ENCODE data around the gene LIPA.
"Not testable (repeated sequence)": the region's sequence is repeated elsewhere in the genome, so short reads cannot be mapped to it uniquely, and the experiment has no call there.

Gene LIPA

DNA sequence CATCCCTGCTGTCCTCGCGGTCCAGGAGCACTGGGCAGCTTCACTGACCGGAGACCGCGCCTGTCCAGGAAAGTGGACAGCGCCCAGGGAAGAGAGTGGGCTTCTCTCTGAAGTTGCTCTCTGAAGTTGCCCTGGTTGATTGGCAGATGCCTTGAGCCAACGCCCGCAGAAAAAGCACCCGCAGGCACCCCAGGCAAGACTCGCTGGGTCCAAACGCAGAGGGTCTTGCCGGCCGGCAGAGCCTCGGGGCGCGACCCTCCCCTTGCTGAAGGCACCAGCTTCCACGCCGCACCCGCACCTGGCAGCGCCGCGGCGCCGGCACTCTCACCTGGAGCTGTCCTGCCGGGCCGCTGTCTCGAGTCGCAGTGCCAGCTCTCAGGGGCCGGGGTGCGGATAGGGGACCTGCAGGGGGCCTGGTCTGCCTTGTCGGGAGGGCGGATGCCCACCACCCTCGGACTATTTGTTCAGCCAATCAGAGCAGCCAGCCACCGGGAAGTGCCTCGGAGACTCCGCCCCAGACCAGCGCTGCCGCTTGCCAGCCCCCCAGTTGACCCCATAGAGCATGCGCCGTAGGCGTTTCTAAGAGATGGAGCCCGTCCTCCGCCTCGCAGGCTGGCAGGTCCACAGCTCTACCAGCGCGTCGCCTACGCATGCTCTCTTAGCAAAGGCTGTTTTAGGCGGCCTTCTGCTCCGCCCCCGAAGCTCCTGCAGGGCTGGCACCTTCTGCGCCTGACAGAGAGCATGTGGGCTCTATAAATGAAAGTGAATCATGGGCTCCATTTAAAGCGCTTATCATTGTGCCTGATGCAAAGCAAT lies at the start of gene LIPA:
Gene LIPA, minus strand, starts transcription at position 367 of the 816 bp plus-strand sequence. CDS start 4,127 bp downstream, outside the sequence.
- Histone ChIP-seq H3K36me3 (ENCODE audit: insufficient read depth, low read length) (no peaks in the 10 kb centered on the region), H3K9me3 (ENCODE audit: low read length) (no peaks in the 10 kb centered on the region), H3K27ac (ENCODE audit: low read depth, low read length) (peak within 1 kb of the TSS; percentile 71), H3K27me3 (ENCODE audit: control insufficient read depth in 1 of 2, insufficient read depth in 2 of 2, low read length in 2 of 2) (no peaks in the 10 kb centered on the region), H3K4me3 (ENCODE audit: low read depth in 1 of 2, low read length in 2 of 2) (peak within 1 kb of the TSS; percentile 64 to 94), H3K4me1 (ENCODE audit: insufficient read depth, low read length) (peaks cover 8% of the 10 kb centered on the region), H3K9ac (ENCODE audit: low read length) (peak within 1 kb of the TSS; percentile 62)

- no peaks in the 10 kb centered on the region for H3K9me3 ChIP-seq (ENCODE audit: low read length)
- peak overlapping the region; percentile 92 for H3K27ac ChIP-seq (ENCODE audit: low read depth, low read length)
- H3K4me3 ChIP-seq (ENCODE audit: low read depth in 1 of 2, low read length in 2 of 2): peak overlapping the region; percentile 31 to 57
- H3K27me3 ChIP-seq (ENCODE audit: control insufficient read depth in 1 of 2, insufficient read depth in 2 of 2, low read length in 2 of 2): no peaks in the 10 kb centered on the region
- peaks cover 37% of the 10 kb centered on the region for H3K4me1 ChIP-seq (ENCODE audit: insufficient read depth, low read length)
- peaks cover 5% of the 10 kb centered on the region for H3K36me3 ChIP-seq (ENCODE audit: insufficient read depth, low read length)
- H3K9ac ChIP-seq (ENCODE audit: low read length): peak overlapping the region; percentile 60
Observed at GRCh38 chr10:89301232-89301631, 49.7 kb upstream of the LIPA start.

DNA sequence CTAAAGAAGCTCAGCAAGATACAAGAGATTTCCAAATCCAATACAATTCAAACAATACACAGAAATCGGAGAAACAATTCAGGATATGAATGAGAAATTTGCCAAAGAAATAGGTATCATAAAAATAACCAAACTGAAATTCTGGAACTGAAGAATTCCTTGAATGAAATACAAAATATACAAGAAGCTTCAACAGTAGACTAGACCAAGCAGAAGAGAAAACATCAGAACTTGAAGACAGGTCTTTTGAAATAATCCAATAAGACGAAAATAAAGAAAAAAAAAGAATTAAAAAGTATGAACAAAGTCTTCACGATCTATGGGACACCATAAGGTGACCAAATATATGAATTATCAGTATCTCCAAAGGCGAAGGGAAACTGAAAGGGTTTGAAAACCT lies 47.5 kb upstream of the LIPA start:
- H3K27ac ChIP-seq (ENCODE audit: low read depth, low read length): no peak overlapping the region
- no peak overlapping the region for H3K9ac ChIP-seq (ENCODE audit: low read length)
- H3K36me3 ChIP-seq (ENCODE audit: insufficient read depth, low read length): no peaks in the 10 kb centered on the region
- no peaks in the 10 kb centered on the region for H3K27me3 ChIP-seq (ENCODE audit: control insufficient read depth in 1 of 2, insufficient read depth in 2 of 2, low read length in 2 of 2)
- peaks cover 45% of the 10 kb centered on the region for H3K4me1 ChIP-seq (ENCODE audit: insufficient read depth, low read length)
- no peaks in the 10 kb centered on the region for H3K9me3 ChIP-seq (ENCODE audit: low read length)
- H3K4me3 ChIP-seq (ENCODE audit: low read depth in 1 of 2, low read length in 2 of 2): no peak overlapping the region

- Histone ChIP-seq H3K27me3 (ENCODE audit: control insufficient read depth in 1 of 2, insufficient read depth in 2 of 2, low read length in 2 of 2) (no peaks in the 10 kb centered on the region), H3K9me3 (ENCODE audit: low read length) (no peaks in the 10 kb centered on the region), H3K36me3 (ENCODE audit: insufficient read depth, low read length) (no peaks in the 10 kb centered on the region), H3K4me1 (ENCODE audit: insufficient read depth, low read length) (peaks cover 33% of the 10 kb centered on the region), H3K9ac (ENCODE audit: low read length) (no peak overlapping the region), H3K4me3 (ENCODE audit: low read depth in 1 of 2, low read length in 2 of 2) (no peak overlapping the region), H3K27ac (ENCODE audit: low read depth, low read length) (no peak overlapping the region)
Observed at GRCh38 chr10:89297791-89298190, 46.2 kb upstream of the LIPA start.

- no peak overlapping the region for H3K4me3 ChIP-seq (ENCODE audit: low read depth in 1 of 2, low read length in 2 of 2)
- no peaks in the 10 kb centered on the region for H3K27me3 ChIP-seq (ENCODE audit: control insufficient read depth in 1 of 2, insufficient read depth in 2 of 2, low read length in 2 of 2)
- no peak overlapping the region for H3K27ac ChIP-seq (ENCODE audit: low read depth, low read length)
- H3K9me3 ChIP-seq (ENCODE audit: low read length): no peaks in the 10 kb centered on the region
- H3K9ac ChIP-seq (ENCODE audit: low read length): no peak overlapping the region
- peaks cover 29% of the 10 kb centered on the region for H3K4me1 ChIP-seq (ENCODE audit: insufficient read depth, low read length)
- no peaks in the 10 kb centered on the region for H3K36me3 ChIP-seq (ENCODE audit: insufficient read depth, low read length)
Observed at GRCh38 chr10:89297356-89297755, 45.8 kb upstream of the LIPA start.

GRCh38 chr10:89296220-89296648 lies 44.7 kb upstream of the LIPA start:
- Histone ChIP-seq H3K9me3 (ENCODE audit: low read length) (no peaks in the 10 kb centered on the region), H3K4me1 (ENCODE audit: insufficient read depth, low read length) (peaks cover 26% of the 10 kb centered on the region), H3K9ac (ENCODE audit: low read length) (no peak overlapping the region), H3K27ac (ENCODE audit: low read depth, low read length) (peak overlapping the region; percentile 17), H3K36me3 (ENCODE audit: insufficient read depth, low read length) (no peaks in the 10 kb centered on the region), H3K27me3 (ENCODE audit: control insufficient read depth in 1 of 2, insufficient read depth in 2 of 2, low read length in 2 of 2) (no peaks in the 10 kb centered on the region), H3K4me3 (ENCODE audit: low read depth in 1 of 2, low read length in 2 of 2) (no peak overlapping the region)

DNA sequence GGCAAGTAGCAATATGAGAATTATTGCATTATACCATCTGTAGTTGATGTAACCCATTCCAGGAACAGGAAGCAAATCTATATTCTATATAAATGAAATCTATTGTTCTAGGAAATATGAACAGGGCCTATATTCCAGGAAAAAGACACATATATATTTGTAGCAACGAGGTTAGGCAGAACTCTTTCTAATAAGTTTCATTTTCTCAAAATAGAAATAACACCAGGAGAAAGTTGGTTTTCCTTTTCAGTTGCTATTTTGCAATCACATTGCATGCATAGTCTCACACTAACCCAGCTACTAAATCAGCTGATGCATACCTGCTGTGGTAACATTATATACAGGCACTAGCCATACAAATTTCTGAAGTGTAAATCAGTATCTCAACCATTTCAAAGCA lies 44.0 kb upstream of the LIPA start:
- no peak overlapping the region for H3K4me3 ChIP-seq (ENCODE audit: low read depth in 1 of 2, low read length in 2 of 2)
- no peaks in the 10 kb centered on the region for H3K36me3 ChIP-seq (ENCODE audit: insufficient read depth, low read length)
- H3K9ac ChIP-seq (ENCODE audit: low read length): no peak overlapping the region
- no peaks in the 10 kb centered on the region for H3K9me3 ChIP-seq (ENCODE audit: low read length)
- H3K27me3 ChIP-seq (ENCODE audit: control insufficient read depth in 1 of 2, insufficient read depth in 2 of 2, low read length in 2 of 2): no peaks in the 10 kb centered on the region
- peaks cover 20% of the 10 kb centered on the region for H3K4me1 ChIP-seq (ENCODE audit: insufficient read depth, low read length)
- no peak overlapping the region for H3K27ac ChIP-seq (ENCODE audit: low read depth, low read length)

- Histone ChIP-seq H3K36me3 (ENCODE audit: insufficient read depth, low read length) (no peaks in the 10 kb centered on the region), H3K9ac (ENCODE audit: low read length) (no peak overlapping the region), H3K9me3 (ENCODE audit: low read length) (no peaks in the 10 kb centered on the region), H3K27ac (ENCODE audit: low read depth, low read length) (no peak overlapping the region), H3K4me3 (ENCODE audit: low read depth in 1 of 2, low read length in 2 of 2) (no peak overlapping the region), H3K4me1 (ENCODE audit: insufficient read depth, low read length) (peaks cover 19% of the 10 kb centered on the region), H3K27me3 (ENCODE audit: control insufficient read depth in 1 of 2, insufficient read depth in 2 of 2, low read length in 2 of 2) (no peaks in the 10 kb centered on the region)
Observed at GRCh38 chr10:89294721-89295239, 43.2 kb upstream of the LIPA start.

DNA sequence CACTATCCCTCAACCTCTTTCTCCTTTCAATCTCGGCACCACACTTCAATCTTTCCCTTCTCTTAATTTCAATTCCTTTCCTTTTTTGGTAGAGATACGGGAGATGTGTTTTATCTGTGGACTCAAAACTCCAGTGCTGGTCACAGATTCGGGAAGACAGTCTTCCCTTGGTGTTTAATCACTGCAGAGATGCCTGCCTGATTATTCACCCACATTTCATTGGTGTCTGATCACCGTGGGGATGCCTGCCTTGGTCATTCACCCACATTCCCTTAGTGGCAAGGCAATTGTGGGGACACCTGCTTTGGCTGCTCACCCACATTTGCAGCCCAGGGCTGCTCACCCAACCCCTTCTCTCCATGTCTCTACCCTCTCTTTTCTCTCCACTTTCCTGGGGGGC lies 33.7 kb upstream of the LIPA start:
- peaks cover 22% of the 10 kb centered on the region for H3K4me1 ChIP-seq (ENCODE audit: insufficient read depth, low read length)
- H3K4me3 ChIP-seq (ENCODE audit: low read depth in 1 of 2, low read length in 2 of 2); H3K9ac ChIP-seq (ENCODE audit: low read length); H3K27ac ChIP-seq (ENCODE audit: low read depth, low read length); H3K9me3 ChIP-seq (ENCODE audit: low read length); H3K27me3 ChIP-seq (ENCODE audit: control insufficient read depth in 1 of 2, insufficient read depth in 2 of 2, low read length in 2 of 2); H3K36me3 ChIP-seq (ENCODE audit: insufficient read depth, low read length): not testable (repeated sequence)

DNA sequence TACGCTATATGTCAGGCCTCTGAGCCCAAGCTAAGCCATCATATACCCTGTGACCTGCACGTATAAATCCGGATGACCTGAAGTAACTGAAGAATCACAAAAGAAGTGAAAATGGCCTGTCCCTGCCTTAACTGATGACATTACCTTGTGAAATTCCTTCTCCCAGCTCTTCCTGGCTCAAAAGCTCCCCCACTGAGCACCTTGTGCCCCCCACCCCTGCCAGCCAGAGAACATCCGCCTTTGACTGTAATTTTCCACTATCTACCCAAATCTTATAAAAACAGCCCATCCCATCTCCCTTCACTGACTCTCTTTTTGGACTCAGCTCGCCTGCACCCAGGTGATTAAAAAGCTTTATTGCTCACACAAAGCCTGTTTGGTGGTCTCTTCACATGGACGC lies 33.1 kb upstream of the LIPA start:
- Histone ChIP-seq H3K4me1 (ENCODE audit: insufficient read depth, low read length) (peaks cover 22% of the 10 kb centered on the region), H3K27ac (ENCODE audit: low read depth, low read length) (peak overlapping the region; percentile 4)
- H3K4me3 ChIP-seq (ENCODE audit: low read depth in 1 of 2, low read length in 2 of 2); H3K27me3 ChIP-seq (ENCODE audit: control insufficient read depth in 1 of 2, insufficient read depth in 2 of 2, low read length in 2 of 2); H3K9me3 ChIP-seq (ENCODE audit: low read length); H3K9ac ChIP-seq (ENCODE audit: low read length); H3K36me3 ChIP-seq (ENCODE audit: insufficient read depth, low read length): not testable (repeated sequence)

DNA sequence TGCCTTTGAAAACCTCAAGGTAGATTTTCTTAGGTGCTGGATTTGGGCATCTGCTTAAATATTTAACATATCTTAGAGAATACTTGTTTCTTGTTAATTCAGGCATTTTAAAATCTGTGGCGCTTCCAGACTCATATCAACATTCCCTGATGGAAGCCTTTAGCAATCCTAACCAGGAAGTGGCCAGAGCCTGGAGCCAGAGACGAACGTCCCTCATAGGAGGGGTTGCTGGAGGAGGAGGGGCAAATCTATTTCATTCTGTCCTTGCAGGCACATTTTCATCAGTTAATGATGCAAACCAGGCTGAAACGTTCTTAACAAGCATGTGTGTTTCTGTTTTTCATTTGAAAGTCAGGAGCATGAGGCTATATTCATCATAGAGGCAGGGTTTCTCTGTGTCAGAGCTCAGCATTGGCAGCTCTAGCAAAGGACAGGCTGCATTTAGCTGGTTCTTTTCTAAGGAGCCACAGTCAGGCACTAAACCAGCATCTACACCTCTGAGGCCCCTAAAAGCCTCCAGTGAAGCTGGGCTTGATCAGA lies 32.4 kb upstream of the LIPA start:
- Histone ChIP-seq H3K9me3 (ENCODE audit: low read length) (no peaks in the 10 kb centered on the region), H3K27ac (ENCODE audit: low read depth, low read length) (peak overlapping the region; percentile 4), H3K4me1 (ENCODE audit: insufficient read depth, low read length) (peaks cover 28% of the 10 kb centered on the region), H3K9ac (ENCODE audit: low read length) (no peak overlapping the region), H3K4me3 (ENCODE audit: low read depth in 1 of 2, low read length in 2 of 2) (peak overlapping the region in 1 of 2 donors; percentile 32), H3K36me3 (ENCODE audit: insufficient read depth, low read length) (no peaks in the 10 kb centered on the region), H3K27me3 (ENCODE audit: control insufficient read depth in 1 of 2, insufficient read depth in 2 of 2, low read length in 2 of 2) (no peaks in the 10 kb centered on the region)
